Measurements from ENCODE around the gene HPGDS.

HPGDS gene

GRCh38 chr4:94371290-94371689, 28.7 kb upstream of the HPGDS start:
- Histone ChIP-seq H3K4me1 (ENCODE audit: control insufficient read depth, insufficient read depth, low read length) (no peaks in the 10 kb centered on the region), H3K27me3 (ENCODE audit: control insufficient read depth, insufficient read depth, low read length) (no peaks in the 10 kb centered on the region), H3K4me3 (ENCODE audit: low read length) (no peak overlapping the region), H3K9me3 (ENCODE audit: control insufficient read depth, low read length) (no peaks in the 10 kb centered on the region), H3K9ac (ENCODE audit: low read length) (no peak overlapping the region), H3K36me3 (ENCODE audit: control insufficient read depth, insufficient read depth, low read length) (no peaks in the 10 kb centered on the region)

GRCh38 chr4:94370533-94371254, 28.1 kb upstream of the HPGDS start:
- H3K4me1 ChIP-seq (ENCODE audit: control insufficient read depth, insufficient read depth, low read length) = no peaks in the 10 kb centered on the region
- H3K36me3 ChIP-seq (ENCODE audit: control insufficient read depth, insufficient read depth, low read length) = no peaks in the 10 kb centered on the region
- no peak overlapping the region for H3K9ac ChIP-seq (ENCODE audit: low read length)
- no peak overlapping the region for H3K4me3 ChIP-seq (ENCODE audit: low read length)
- no peaks in the 10 kb centered on the region for H3K9me3 ChIP-seq (ENCODE audit: control insufficient read depth, low read length)
- H3K27me3 ChIP-seq (ENCODE audit: control insufficient read depth, insufficient read depth, low read length) = no peaks in the 10 kb centered on the region

GRCh38 chr4:94369046-94369445, 26.4 kb upstream of the HPGDS start:
- Histone ChIP-seq H3K36me3 (ENCODE audit: control insufficient read depth, insufficient read depth, low read length) (no peaks in the 10 kb centered on the region), H3K9me3 (ENCODE audit: control insufficient read depth, low read length) (no peaks in the 10 kb centered on the region), H3K4me1 (ENCODE audit: control insufficient read depth, insufficient read depth, low read length) (no peaks in the 10 kb centered on the region), H3K9ac (ENCODE audit: low read length) (no peak overlapping the region), H3K27me3 (ENCODE audit: control insufficient read depth, insufficient read depth, low read length) (no peaks in the 10 kb centered on the region), H3K4me3 (ENCODE audit: low read length) (no peak overlapping the region)

GRCh38 chr4:94368459-94368858, 25.8 kb upstream of the HPGDS start:
- no peaks in the 10 kb centered on the region for H3K4me1 ChIP-seq (ENCODE audit: control insufficient read depth, insufficient read depth, low read length)
- no peak overlapping the region for H3K9ac ChIP-seq (ENCODE audit: low read length)
- no peaks in the 10 kb centered on the region for H3K9me3 ChIP-seq (ENCODE audit: control insufficient read depth, low read length)
- no peak overlapping the region for H3K4me3 ChIP-seq (ENCODE audit: low read length)
- no peaks in the 10 kb centered on the region for H3K27me3 ChIP-seq (ENCODE audit: control insufficient read depth, insufficient read depth, low read length)
- H3K36me3 ChIP-seq (ENCODE audit: control insufficient read depth, insufficient read depth, low read length) = no peaks in the 10 kb centered on the region

GRCh38 chr4:94365304-94365703, 22.7 kb upstream of the HPGDS start:
- Histone ChIP-seq H3K9ac (ENCODE audit: low read length) (no peak overlapping the region), H3K4me3 (ENCODE audit: low read length) (no peak overlapping the region), H3K27me3 (ENCODE audit: control insufficient read depth, insufficient read depth, low read length) (no peaks in the 10 kb centered on the region), H3K36me3 (ENCODE audit: control insufficient read depth, insufficient read depth, low read length) (no peaks in the 10 kb centered on the region), H3K9me3 (ENCODE audit: control insufficient read depth, low read length) (no peaks in the 10 kb centered on the region), H3K4me1 (ENCODE audit: control insufficient read depth, insufficient read depth, low read length) (no peaks in the 10 kb centered on the region)

GRCh38 chr4:94364527-94364926, 21.9 kb upstream of the HPGDS start:
- Histone ChIP-seq H3K9me3 (ENCODE audit: control insufficient read depth, low read length) (no peaks in the 10 kb centered on the region), H3K36me3 (ENCODE audit: control insufficient read depth, insufficient read depth, low read length) (no peaks in the 10 kb centered on the region), H3K4me1 (ENCODE audit: control insufficient read depth, insufficient read depth, low read length) (no peaks in the 10 kb centered on the region), H3K4me3 (ENCODE audit: low read length) (no peak overlapping the region), H3K9ac (ENCODE audit: low read length) (no peak overlapping the region), H3K27me3 (ENCODE audit: control insufficient read depth, insufficient read depth, low read length) (no peaks in the 10 kb centered on the region)

GRCh38 chr4:94363136-94363655, 20.6 kb upstream of the HPGDS start:
- Histone ChIP-seq H3K36me3 (ENCODE audit: control insufficient read depth, insufficient read depth, low read length) (no peaks in the 10 kb centered on the region), H3K9me3 (ENCODE audit: control insufficient read depth, low read length) (no peaks in the 10 kb centered on the region), H3K4me1 (ENCODE audit: control insufficient read depth, insufficient read depth, low read length) (no peaks in the 10 kb centered on the region), H3K27me3 (ENCODE audit: control insufficient read depth, insufficient read depth, low read length) (no peaks in the 10 kb centered on the region), H3K9ac (ENCODE audit: low read length) (no peak overlapping the region), H3K4me3 (ENCODE audit: low read length) (no peak overlapping the region)

GRCh38 chr4:94359838-94360237, 17.2 kb upstream of the HPGDS start:
- no peaks in the 10 kb centered on the region for H3K9me3 ChIP-seq (ENCODE audit: control insufficient read depth, low read length)
- H3K9ac ChIP-seq (ENCODE audit: low read length) = no peak overlapping the region
- no peaks in the 10 kb centered on the region for H3K4me1 ChIP-seq (ENCODE audit: control insufficient read depth, insufficient read depth, low read length)
- no peak overlapping the region for H3K4me3 ChIP-seq (ENCODE audit: low read length)
- no peaks in the 10 kb centered on the region for H3K36me3 ChIP-seq (ENCODE audit: control insufficient read depth, insufficient read depth, low read length)
- H3K27me3 ChIP-seq (ENCODE audit: control insufficient read depth, insufficient read depth, low read length) = no peaks in the 10 kb centered on the region

- H3K27me3 ChIP-seq (ENCODE audit: control insufficient read depth, insufficient read depth, low read length) = no peaks in the 10 kb centered on the region
- H3K4me3 ChIP-seq (ENCODE audit: low read length) = no peak overlapping the region
- H3K36me3 ChIP-seq (ENCODE audit: control insufficient read depth, insufficient read depth, low read length) = no peaks in the 10 kb centered on the region
- no peaks in the 10 kb centered on the region for H3K9me3 ChIP-seq (ENCODE audit: control insufficient read depth, low read length)
- H3K9ac ChIP-seq (ENCODE audit: low read length) = no peak overlapping the region
- no peaks in the 10 kb centered on the region for H3K4me1 ChIP-seq (ENCODE audit: control insufficient read depth, insufficient read depth, low read length)
Observed at GRCh38 chr4:94359221-94359620, 16.6 kb upstream of the HPGDS start.

GRCh38 chr4:94358101-94358500, 15.5 kb upstream of the HPGDS start:
- H3K27me3 ChIP-seq (ENCODE audit: control insufficient read depth, insufficient read depth, low read length) = no peaks in the 10 kb centered on the region
- H3K4me3 ChIP-seq (ENCODE audit: low read length) = no peak overlapping the region
- no peaks in the 10 kb centered on the region for H3K36me3 ChIP-seq (ENCODE audit: control insufficient read depth, insufficient read depth, low read length)
- H3K9me3 ChIP-seq (ENCODE audit: control insufficient read depth, low read length) = no peaks in the 10 kb centered on the region
- no peaks in the 10 kb centered on the region for H3K4me1 ChIP-seq (ENCODE audit: control insufficient read depth, insufficient read depth, low read length)
- H3K9ac ChIP-seq (ENCODE audit: low read length) = no peak overlapping the region

GRCh38 chr4:94357624-94358023, 15.0 kb upstream of the HPGDS start:
- Histone ChIP-seq H3K9ac (ENCODE audit: low read length) (no peak overlapping the region), H3K36me3 (ENCODE audit: control insufficient read depth, insufficient read depth, low read length) (no peaks in the 10 kb centered on the region), H3K4me1 (ENCODE audit: control insufficient read depth, insufficient read depth, low read length) (no peaks in the 10 kb centered on the region), H3K4me3 (ENCODE audit: low read length) (no peak overlapping the region), H3K27me3 (ENCODE audit: control insufficient read depth, insufficient read depth, low read length) (no peaks in the 10 kb centered on the region), H3K9me3 (ENCODE audit: control insufficient read depth, low read length) (no peaks in the 10 kb centered on the region)

- Histone ChIP-seq H3K9me3 (ENCODE audit: control insufficient read depth, low read length) (no peaks in the 10 kb centered on the region), H3K4me1 (ENCODE audit: control insufficient read depth, insufficient read depth, low read length) (no peaks in the 10 kb centered on the region), H3K36me3 (ENCODE audit: control insufficient read depth, insufficient read depth, low read length) (no peaks in the 10 kb centered on the region), H3K9ac (ENCODE audit: low read length) (no peak overlapping the region), H3K4me3 (ENCODE audit: low read length) (no peak overlapping the region), H3K27me3 (ENCODE audit: control insufficient read depth, insufficient read depth, low read length) (no peaks in the 10 kb centered on the region)
Observed at GRCh38 chr4:94356444-94356843, 13.8 kb upstream of the HPGDS start.

GRCh38 chr4:94354474-94354896, 11.8 kb upstream of the HPGDS start:
- no peaks in the 10 kb centered on the region for H3K27me3 ChIP-seq (ENCODE audit: control insufficient read depth, insufficient read depth, low read length)
- no peaks in the 10 kb centered on the region for H3K9me3 ChIP-seq (ENCODE audit: control insufficient read depth, low read length)
- H3K9ac ChIP-seq (ENCODE audit: low read length) = no peak overlapping the region
- H3K36me3 ChIP-seq (ENCODE audit: control insufficient read depth, insufficient read depth, low read length) = no peaks in the 10 kb centered on the region
- no peak overlapping the region for H3K4me3 ChIP-seq (ENCODE audit: low read length)
- no peaks in the 10 kb centered on the region for H3K4me1 ChIP-seq (ENCODE audit: control insufficient read depth, insufficient read depth, low read length)
